Neutrophil (primary cell): ENCODE measurements around the gene KIF1B.
"Not testable (repeated sequence)": the region's sequence is repeated elsewhere in the genome, so short reads cannot be mapped to it uniquely, and the experiment has no call there.

Source experiments
- H3K27ac ChIP-seq: fragments of 200-600 bp; sonication (generic); 2 replicates; pipeline ENCODE4 v1.5.1; 2016; ENCODE audit warnings: mild to moderate bottlenecking, moderate library complexity
- H3K27me3 ChIP-seq: fragments of 200-600 bp; sonication (generic); 2 replicates; pipeline ENCODE4 v1.6.0; 2016; ENCODE audit warnings: mild to moderate bottlenecking
- H3K36me3 ChIP-seq: fragments of 200-600 bp; sonication (generic); 2 replicates; pipeline ENCODE4 v1.5.1; 2017
- H3K4me1 ChIP-seq, 2 experiments: fragments of 200-600 bp in 1 of 2; sonication (generic) in 1 of 2; 1 replicate in 1 of 2; 2 replicates in 1 of 2; pipeline versions ENCODE4 v1.5.1 to v1.6.1; 2013 to 2016; ENCODE audit warnings: low read depth in 1 of 2, low read length in 1 of 2, mild to moderate bottlenecking in 1 of 2, moderate library complexity in 1 of 2; ENCODE audit not compliant: control insufficient read depth in 1 of 2, insufficient read depth in 1 of 2
- H3K4me3 ChIP-seq, 2 experiments: fragments of 200-600 bp in 1 of 2; sonication (generic) in 1 of 2; 1 replicate in 1 of 2; 2 replicates in 1 of 2; pipeline ENCODE4 v1.5.1; 2013 to 2016; ENCODE audit warnings: low read depth in 1 of 2, low read length in 1 of 2, mild to moderate bottlenecking in 1 of 2, moderate library complexity in 1 of 2
- H3K9me3 ChIP-seq: fragments of 200-600 bp; sonication (generic); 2 replicates; pipeline ENCODE4 v1.5.1; 2016
- CTCF ChIP-seq: fragments of 200-600 bp; sonication (generic); IDR thresholded peaks from 2 replicates; pipeline ENCODE4 v1.5.1; 2016; ENCODE audit warnings: antibody characterized with exemption

The KIF1B gene

GRCh38 chr1:10419351-10419750, 209.0 kb downstream of the KIF1B start:
- H3K36me3 ChIP-seq: peaks cover 84% of the 10 kb centered on the region
- peak overlapping the region; percentile 98 for H3K27ac ChIP-seq
- H3K9me3 ChIP-seq: no peaks in the 10 kb centered on the region
- no peaks in the 10 kb centered on the region for H3K27me3 ChIP-seq
- H3K4me3 ChIP-seq: no peak overlapping the region
- TF ChIP-seq CTCF: no peak
- H3K4me1 ChIP-seq: peaks cover 29 to 33% of the 10 kb centered on the region in 2 experiments

- H3K27ac ChIP-seq: peak overlapping the region; percentile 98
- no peak overlapping the region for H3K4me3 ChIP-seq
- no peak for TF ChIP-seq CTCF
- peaks cover 11 to 12% of the 10 kb centered on the region in 2 experiments for H3K4me1 ChIP-seq
- H3K9me3 ChIP-seq: no peaks in the 10 kb centered on the region
- H3K27me3 ChIP-seq: no peaks in the 10 kb centered on the region
- peaks cover 77% of the 10 kb centered on the region for H3K36me3 ChIP-seq
Observed at GRCh38 chr1:10421637-10422036, 211.3 kb downstream of the KIF1B start.

GRCh38 chr1:10424034-10424433, 213.7 kb downstream of the KIF1B start:
- Histone ChIP-seq H3K27ac (peak overlapping the region; percentile 98), H3K4me3 (no peak overlapping the region), H3K36me3 (peaks cover 53% of the 10 kb centered on the region), H3K9me3 (no peaks in the 10 kb centered on the region), H3K27me3 (no peaks in the 10 kb centered on the region), H3K4me1 (peaks cover 18 to 25% of the 10 kb centered on the region in 2 experiments)
- TF ChIP-seq CTCF: no peak

- H3K9me3 ChIP-seq: no peaks in the 10 kb centered on the region
- H3K4me3 ChIP-seq: no peak overlapping the region
- peak overlapping the region; percentile 98 for H3K27ac ChIP-seq
- no peak for TF ChIP-seq CTCF
- H3K27me3 ChIP-seq: no peaks in the 10 kb centered on the region
- H3K36me3 ChIP-seq: peaks cover 46% of the 10 kb centered on the region
- H3K4me1 ChIP-seq: peaks cover 20 to 30% of the 10 kb centered on the region in 2 experiments
Observed at GRCh38 chr1:10424651-10425050, 214.3 kb downstream of the KIF1B start.

GRCh38 chr1:10425826-10426534, 215.6 kb downstream of the KIF1B start:
- H3K9me3 ChIP-seq, H3K4me3 ChIP-seq, H3K27me3 ChIP-seq: not testable (repeated sequence)
- Histone ChIP-seq H3K4me1 (peaks cover 30 to 41% of the 10 kb centered on the region in 2 experiments), H3K36me3 (peaks cover 33% of the 10 kb centered on the region), H3K27ac (peak overlapping the region; percentile 50)

GRCh38 chr1:10426535-10426848, 216.1 kb downstream of the KIF1B start:
- not testable (repeated sequence) for H3K4me3 ChIP-seq, H3K27me3 ChIP-seq, H3K9me3 ChIP-seq
- Histone ChIP-seq H3K36me3 (peaks cover 28% of the 10 kb centered on the region), H3K4me1 (peaks cover 34 to 45% of the 10 kb centered on the region in 2 experiments), H3K27ac (peak overlapping the region; percentile 76)
